ENCODE data around the gene GPR152. TPM values are rescaled to one million over a fixed set of nuclear protein-coding genes. Genes with fewer than 3 reads are reported as not detected.
A peak's percentile ranks its signal among the peaks of the same experiment; 100 is the strongest.

Gene GPR152
- total RNA-seq, 1 experiment from 2014 or later = not detected

DNA sequence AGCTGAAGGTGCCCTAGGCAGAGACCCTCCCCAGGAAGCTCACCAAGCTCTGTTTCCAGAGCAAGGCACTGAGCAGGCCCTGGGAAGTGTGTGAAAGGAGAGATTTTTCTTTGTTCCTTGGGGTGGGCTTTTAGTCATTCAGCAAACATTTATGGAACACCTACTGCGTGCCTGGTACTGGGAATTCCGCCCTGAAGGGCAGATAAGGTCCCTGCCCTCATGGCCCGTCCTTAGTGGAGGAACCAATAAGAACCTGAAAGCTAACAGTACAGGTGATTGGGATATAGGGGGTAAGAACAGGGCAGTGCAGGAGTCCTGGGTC lies 12.6 kb upstream of the GPR152 start:
- ChIA-PET POLR2A (interaction anchor here (0.5 to 1.5 kb wide), 7 partner anchors 18 to 974 kb away, joined by 3 to 10 read pairs (median 3); partner anchors contain the start of genes AIP, CORO1B, PPP1CA and RBM4B), CTCF (interaction anchor here (0.5 to 2.0 kb wide), 5 partner anchors 64 to 586 kb away, joined by 3 to 18 read pairs (median 3); partner anchors contain the start of gene PPP1CA)
- peaks cover 29% of the 10 kb centered on the region for H3K4me1 ChIP-seq
- peak overlapping the region; percentile 89 for H3K4me3 ChIP-seq (ENCODE audit: low read depth, low read length)
- H3K27me3 ChIP-seq (replicated peaks; ENCODE audit: control insufficient read depth, insufficient read depth, low read length) = no peaks in the 10 kb centered on the region
- TF ChIP-seq, protein P1, sequence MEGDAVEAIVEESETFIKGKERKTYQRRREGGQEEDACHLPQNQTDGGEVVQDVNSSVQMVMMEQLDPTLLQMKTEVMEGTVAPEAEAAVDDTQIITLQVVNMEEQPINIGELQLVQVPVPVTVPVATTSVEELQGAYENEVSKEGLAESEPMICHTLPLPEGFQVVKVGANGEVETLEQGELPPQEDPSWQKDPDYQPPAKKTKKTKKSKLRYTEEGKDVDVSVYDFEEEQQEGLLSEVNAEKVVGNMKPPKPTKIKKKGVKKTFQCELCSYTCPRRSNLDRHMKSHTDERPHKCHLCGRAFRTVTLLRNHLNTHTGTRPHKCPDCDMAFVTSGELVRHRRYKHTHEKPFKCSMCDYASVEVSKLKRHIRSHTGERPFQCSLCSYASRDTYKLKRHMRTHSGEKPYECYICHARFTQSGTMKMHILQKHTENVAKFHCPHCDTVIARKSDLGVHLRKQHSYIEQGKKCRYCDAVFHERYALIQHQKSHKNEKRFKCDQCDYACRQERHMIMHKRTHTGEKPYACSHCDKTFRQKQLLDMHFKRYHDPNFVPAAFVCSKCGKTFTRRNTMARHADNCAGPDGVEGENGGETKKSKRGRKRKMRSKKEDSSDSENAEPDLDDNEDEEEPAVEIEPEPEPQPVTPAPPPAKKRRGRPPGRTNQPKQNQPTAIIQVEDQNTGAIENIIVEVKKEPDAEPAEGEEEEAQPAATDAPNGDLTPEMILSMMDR (IDR thresholded peaks at IDR 0.05; ENCODE audit: insufficient read depth in 1 of 2, low read depth in 1 of 2, low read length in 1 of 2, severe bottlenecking in 1 of 2, unreplicated experiment in 1 of 2) = no peak
- peaks cover 20% of the 10 kb centered on the region for H3K4me1 Mint-ChIP-seq (ENCODE audit: low read depth, unreplicated experiment)
- no peaks in the 10 kb centered on the region for H3K36me3 ChIP-seq (ENCODE audit: control insufficient read depth, insufficient read depth, low read length)
- DNase-seq = peak in 1 of 2 experiments; percentile 60
- H3K9me3 Mint-ChIP-seq (ENCODE audit: unreplicated experiment) = no peaks in the 10 kb centered on the region
- H3K36me3 Mint-ChIP-seq (ENCODE audit: insufficient read depth, unreplicated experiment) = peaks cover 28% of the 10 kb centered on the region
- no peaks in the 10 kb centered on the region for H3K9me3 ChIP-seq
- H3K27me3 Mint-ChIP-seq (ENCODE audit: insufficient read depth, unreplicated experiment) = no peaks in the 10 kb centered on the region
- H3K27ac Mint-ChIP-seq (ENCODE audit: unreplicated experiment) = peak overlapping the region; percentile 86
- BruUV-seq (replicated peaks) = TSS peak; percentile 60
- intact Hi-C loops (cut with micrococcal nuclease; ENCODE audit: unreplicated experiment) = no loop called here
- peak overlapping the region; percentile 96 for H3K4me3 Mint-ChIP-seq (ENCODE audit: unreplicated experiment)

GRCh38 chr11:67464411-67465188 lies 12.1 kb upstream of the GPR152 start:
- ChIA-PET POLR2A (interaction anchor here (0.5 to 1.5 kb wide), 7 partner anchors 18 to 973 kb away, joined by 3 to 10 read pairs (median 3); partner anchors contain the start of genes AIP, CORO1B, PPP1CA and RBM4B), CTCF (interaction anchor here (0.5 to 2.0 kb wide), 6 partner anchors 9 to 586 kb away, joined by 3 to 18 read pairs (median 3); partner anchors contain the start of gene PPP1CA)
- peak overlapping the region; percentile 96 for H3K4me3 Mint-ChIP-seq (ENCODE audit: unreplicated experiment)
- no TSS peak for BruUV-seq (replicated peaks)
- H3K27ac Mint-ChIP-seq (ENCODE audit: unreplicated experiment) = peak overlapping the region; percentile 86
- H3K4me1 Mint-ChIP-seq (ENCODE audit: low read depth, unreplicated experiment) = peaks cover 20% of the 10 kb centered on the region
- H3K36me3 Mint-ChIP-seq (ENCODE audit: insufficient read depth, unreplicated experiment) = peaks cover 28% of the 10 kb centered on the region
- H3K27me3 Mint-ChIP-seq (ENCODE audit: insufficient read depth, unreplicated experiment) = no peaks in the 10 kb centered on the region
- no peaks in the 10 kb centered on the region for H3K27me3 ChIP-seq (replicated peaks; ENCODE audit: control insufficient read depth, insufficient read depth, low read length)
- TF ChIP-seq, protein P1 (IDR thresholded peaks at IDR 0.05; ENCODE audit: insufficient read depth in 1 of 2, low read depth in 1 of 2, low read length in 1 of 2, severe bottlenecking in 1 of 2, unreplicated experiment in 1 of 2) = no peak
- peak; percentile 99 for DNase-seq
- H3K36me3 ChIP-seq (ENCODE audit: control insufficient read depth, insufficient read depth, low read length) = no peaks in the 10 kb centered on the region
- H3K9me3 Mint-ChIP-seq (ENCODE audit: unreplicated experiment) = no peaks in the 10 kb centered on the region
- peaks cover 27% of the 10 kb centered on the region for H3K4me1 ChIP-seq
- peak overlapping the region; percentile 89 for H3K4me3 ChIP-seq (ENCODE audit: low read depth, low read length)
- H3K9me3 ChIP-seq = no peaks in the 10 kb centered on the region
- intact Hi-C loops (cut with micrococcal nuclease; ENCODE audit: unreplicated experiment) = loop anchor here (1.0 kb wide), 3 partner anchors 19 to 43 kb away; partner anchors contain the start of genes AIP and CORO1B

GRCh38 chr11:67463680-67464410 lies 11.3 kb upstream of the GPR152 start:
- no peaks in the 10 kb centered on the region for H3K36me3 ChIP-seq (ENCODE audit: control insufficient read depth, insufficient read depth, low read length)
- H3K4me3 Mint-ChIP-seq (ENCODE audit: unreplicated experiment) = peak overlapping the region; percentile 96
- H3K4me3 ChIP-seq (ENCODE audit: low read depth, low read length) = peak overlapping the region; percentile 39
- H3K27me3 Mint-ChIP-seq (ENCODE audit: insufficient read depth, unreplicated experiment) = no peaks in the 10 kb centered on the region
- ChIA-PET POLR2A (no interaction called here), CTCF (interaction anchor here (0.7 kb wide), 1 partner anchor 75 kb away, joined by 3 read pairs; no protein-coding TSS in a partner anchor)
- H3K36me3 Mint-ChIP-seq (ENCODE audit: insufficient read depth, unreplicated experiment) = peaks cover 28% of the 10 kb centered on the region
- H3K4me1 ChIP-seq = peaks cover 23% of the 10 kb centered on the region
- intact Hi-C loops (cut with micrococcal nuclease; ENCODE audit: unreplicated experiment) = loop anchor here (1.0 kb wide), 3 partner anchors 19 to 43 kb away; partner anchors contain the start of genes AIP and CORO1B
- H3K4me1 Mint-ChIP-seq (ENCODE audit: low read depth, unreplicated experiment) = peaks cover 20% of the 10 kb centered on the region
- H3K27ac Mint-ChIP-seq (ENCODE audit: unreplicated experiment) = peak overlapping the region; percentile 86
- TF ChIP-seq, protein P1 (IDR thresholded peaks at IDR 0.05; ENCODE audit: insufficient read depth in 1 of 2, low read depth in 1 of 2, low read length in 1 of 2, severe bottlenecking in 1 of 2, unreplicated experiment in 1 of 2) = no peak
- no peaks in the 10 kb centered on the region for H3K27me3 ChIP-seq (replicated peaks; ENCODE audit: control insufficient read depth, insufficient read depth, low read length)
- BruUV-seq (replicated peaks) = TSS peak; percentile 1
- H3K9me3 ChIP-seq = no peaks in the 10 kb centered on the region
- H3K9me3 Mint-ChIP-seq (ENCODE audit: unreplicated experiment) = no peaks in the 10 kb centered on the region
- peak in 1 of 2 experiments; percentile 43 for DNase-seq

Data from Caco-2 (cell line).